CD4-positive, alpha-beta T cell treated with Interleukin-10 for 1 hour (primary cell): ENCODE data around the gene ECE2.
A peak's percentile ranks its signal among the peaks of the same experiment; 100 is the strongest.
"Not testable (repeated sequence)": the region's sequence is repeated elsewhere in the genome, so short reads cannot be mapped to it uniquely, and the experiment has no call there.

Experiments
- DNase-seq: peaks from one replicate; pipeline ENCODE4 v3.0.0-alpha.2; 2020

The ECE2 gene

GRCh38 chr3:184241141-184241446 is 34.7 kb upstream of the ECE2 start:
- DNase-seq = no peak

- no peak for DNase-seq
Observed at GRCh38 chr3:184241447-184242296, 34.1 kb upstream of the ECE2 start.

GRCh38 chr3:184242297-184242685 is 33.5 kb upstream of the ECE2 start:
- DNase-seq = no peak

- peak; percentile 90 for DNase-seq
Observed at GRCh38 chr3:184248454-184249411, 27.1 kb upstream of the ECE2 start, which contains the start of gene ALG3. Gene ALG3, minus strand, starts transcription at chr3:184248962. Its CDS starts 22 bp downstream, at chr3:184248940.

GRCh38 chr3:184249412-184250166 is 26.2 kb upstream of the ECE2 start, which contains the start of gene EEF1AKMT4:
Gene EEF1AKMT4, plus strand, starts transcription at chr3:184249672. Its CDS starts 23 bp downstream, at chr3:184249695.
- DNase-seq = peak; percentile 98

GRCh38 chr3:184250167-184250828 is 25.5 kb upstream of the ECE2 start:
- peak; percentile 91 for DNase-seq

GRCh38 chr3:184255291-184256039 is 20.4 kb upstream of the ECE2 start:
- DNase-seq = no peak

GRCh38 chr3:184257083-184257915 is 18.5 kb upstream of the ECE2 start:
- DNase-seq = no peak

GRCh38 chr3:184258926-184259325 is 16.9 kb upstream of the ECE2 start:
- no peak for DNase-seq

- DNase-seq = no peak
Observed at GRCh38 chr3:184259396-184259877, 16.4 kb upstream of the ECE2 start.

- DNase-seq = peak; percentile 47
Observed at GRCh38 chr3:184259878-184260723, 15.7 kb upstream of the ECE2 start.

- no peak for DNase-seq
Observed at GRCh38 chr3:184260724-184261269, 15.0 kb upstream of the ECE2 start.

GRCh38 chr3:184261270-184261853 is 14.5 kb upstream of the ECE2 start, which contains the start of gene CAMK2N2:
Gene CAMK2N2, minus strand, starts transcription at chr3:184261553. Its CDS starts 268 bp downstream, at chr3:184261285.
- peak; percentile 72 for DNase-seq

GRCh38 chr3:184261854-184262763 is 13.7 kb upstream of the ECE2 start:
- DNase-seq = peak; percentile 15

- DNase-seq = no peak
Observed at GRCh38 chr3:184262764-184263179, 13.1 kb upstream of the ECE2 start.

GRCh38 chr3:184267249-184267648 is 8.6 kb upstream of the ECE2 start:
- DNase-seq = not testable (repeated sequence)

- no peak for DNase-seq
Observed at GRCh38 chr3:184272269-184272668, 3.6 kb upstream of the ECE2 start.

GRCh38 chr3:184275381-184275701 is 481 bp upstream of the ECE2 start:
- DNase-seq = no peak
